DOHH2 (cell line): Measurements from ENCODE around the gene LUC7L2.

ENCODE experiments used
- CTCF ChIP-seq: fragments of 200-600 bp; sonication (generic); IDR thresholded peaks from one replicate; pipeline ENCODE4 v1.5.1; 2014; ENCODE audit warnings: antibody characterized with exemption, mild to moderate bottlenecking, low read depth, low read length; ENCODE audit not compliant: poor library complexity, severe bottlenecking
- EZH2phosphoT487 ChIP-seq: fragments of 200-600 bp; sonication (generic); IDR thresholded peaks from 2 replicates; pipeline ENCODE4 v1.6.1; 2017; ENCODE audit warnings: borderline replicate concordance, mild to moderate bottlenecking, antibody characterized with exemption, low read length, moderate library complexity, mixed read lengths

DNA sequence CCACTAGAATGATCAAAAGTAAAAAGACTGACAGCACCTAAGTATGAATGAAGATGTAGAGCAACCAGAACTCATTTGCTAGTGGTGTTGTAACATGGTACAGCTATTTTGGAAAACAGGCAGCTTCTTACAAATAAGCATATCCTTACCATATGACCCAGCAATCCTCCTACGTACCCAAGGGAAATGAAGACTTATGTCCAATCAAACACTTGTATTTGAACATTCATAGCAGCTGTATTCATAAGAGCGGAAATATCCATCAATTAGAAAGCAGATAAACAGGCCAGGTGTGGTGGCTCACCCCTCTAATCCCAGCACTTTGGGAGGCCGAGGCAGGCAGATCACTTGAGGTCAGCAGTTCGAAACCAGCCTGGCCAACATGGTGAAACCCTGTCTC lies 70.7 kb downstream of the LUC7L2 start:
- TF ChIP-seq CTCF (no peak), EZH2phosphoT487 (no peak)
